B cell (primary cell): Measurements from ENCODE around the gene RIPK1. TPM values are rescaled to one million over a fixed set of nuclear protein-coding genes. Genes with fewer than 3 reads are reported as not detected.
"Not testable (repeated sequence)": the region's sequence is repeated elsewhere in the genome, so short reads cannot be mapped to it uniquely, and the experiment has no call there.

Experiments
- ATAC-seq: fragments of 200-7000 bp; cut with Tn5 transposase; one replicate; pipeline ENCODE4 v1.10.0; 2021; ENCODE audit warnings: low read depth, mild to moderate bottlenecking, moderate number of reproducible peaks, moderate library complexity
- CTCF ChIA-PET: fragments of 350-600 bp; sonication (Branson Sonifier 250); formaldehyde crosslinking; loops from one replicate; lab custom pipeline; 2021; ENCODE audit warnings: antibody characterized with exemption, inconsistent platforms; lab: Charles Lee
- POLR2A ChIA-PET: fragments of 350-600 bp; sonication (Branson Sonifier 250); formaldehyde crosslinking; loops from one replicate; lab custom pipeline; 2021; ENCODE audit warnings: antibody characterized with exemption; lab: Charles Lee
- DNase-seq: peaks from one replicate; pipeline ENCODE4 v3.0.0; 2013
- H2AFZ ChIP-seq: 2 replicates; pipeline ENCODE4 v1.6.1; 2012; ENCODE audit warnings: mild to moderate bottlenecking, low read depth, low read length; ENCODE audit not compliant: insufficient read depth, poor library complexity, severe bottlenecking
- H3K27ac ChIP-seq, 2 donors: 1 replicate in 1 of 2; 2 replicates in 1 of 2; pipeline ENCODE4 v1.5.1; 2012 to 2013; ENCODE audit warnings: low read length in 2 of 2, mild to moderate bottlenecking in 2 of 2, moderate library complexity in 1 of 2
- H3K27me3 ChIP-seq, 4 experiments: fragments of 200-600 bp in 1 of 4; sonication (generic) in 1 of 4; replicated peaks in 1 of 4; 1 replicate in 2 of 4; 2 replicates in 2 of 4; pipeline versions ENCODE4 v1.6.1 to v1.7.0; 2013 to 2016; ENCODE audit warnings: low read length in 3 of 4, mild to moderate bottlenecking in 2 of 4, mixed read lengths in 1 of 4, moderate library complexity in 1 of 4; ENCODE audit not compliant: insufficient read depth in 4 of 4, control insufficient read depth in 3 of 4; ENCODE audit errors: control extremely low read depth in 1 of 4
- H3K36me3 ChIP-seq, 2 experiments: replicated peaks in 1 of 2; 1 replicate in 1 of 2; 2 replicates in 1 of 2; pipeline versions ENCODE4 v1.6.1 to v1.7.1; 2013; ENCODE audit warnings: low read length in 1 of 2; ENCODE audit not compliant: insufficient read depth in 2 of 2, control insufficient read depth in 1 of 2; ENCODE audit errors: control extremely low read depth in 1 of 2, extremely low read depth in 1 of 2
- H3K4me1 ChIP-seq, 2 donors: fragments of 200-600 bp in 1 of 2; sonication (generic) in 1 of 2; 1 replicate in 1 of 2; 2 replicates in 1 of 2; pipeline versions ENCODE4 v1.5.1 to v1.6.1; 2013 to 2017; ENCODE audit warnings: low read length in 2 of 2; ENCODE audit not compliant: control insufficient read depth in 2 of 2, insufficient read depth in 2 of 2
- H3K4me2 ChIP-seq: replicated peaks from 2 replicates; pipeline ENCODE3; 2012; ENCODE audit warnings: mild to moderate bottlenecking, low read depth, low read length; ENCODE audit not compliant: poor library complexity, severe bottlenecking
- H3K4me3 ChIP-seq, 5 experiments: fragments of 200-600 bp in 1 of 5; sonication (generic) in 1 of 5; 1 replicate in 3 of 5; 2 replicates in 2 of 5; pipeline versions ENCODE4 v1.5.1 to v1.7.0; 2011 to 2016; ENCODE audit warnings: low read length in 4 of 5, mild to moderate bottlenecking in 4 of 5, low read depth in 2 of 5, control low read depth in 1 of 5, moderate library complexity in 1 of 5; ENCODE audit not compliant: insufficient read depth in 1 of 5; ENCODE audit errors: control extremely low read depth in 1 of 5, extremely low read depth in 1 of 5
- H3K79me2 ChIP-seq: fragments of 200-600 bp; sonication (generic); one replicate; pipeline ENCODE4 v1.6.0; 2016; ENCODE audit warnings: low read length; ENCODE audit not compliant: control insufficient read depth, insufficient read depth
- H3K9ac ChIP-seq: fragments of 200-600 bp; sonication (generic); 2 replicates; pipeline ENCODE4 v1.6.1; 2017; ENCODE audit warnings: mild to moderate bottlenecking, low read length, moderate library complexity
- H3K9me3 ChIP-seq, 3 donors: one replicate each; pipeline versions ENCODE4 v1.6.1 to v1.7.1; 2013; ENCODE audit warnings: low read length in 2 of 3; ENCODE audit not compliant: control insufficient read depth in 2 of 3, insufficient read depth in 1 of 3; ENCODE audit errors: control extremely low read depth in 1 of 3
- H4K20me1 ChIP-seq: 2 replicates; pipeline ENCODE4 v1.6.0; 2012; ENCODE audit warnings: mild to moderate bottlenecking, low read length; ENCODE audit not compliant: insufficient read depth, control insufficient read depth, poor library complexity, severe bottlenecking
- H3K27ac Mint-ChIP-seq: one replicate; pipeline ENCODE4 v1.8.0; 2021; ENCODE audit warnings: mixed read lengths
- H3K27me3 Mint-ChIP-seq: one replicate; pipeline ENCODE4 v1.8.0; 2021; ENCODE audit warnings: mixed read lengths
- H3K4me1 Mint-ChIP-seq: one replicate; pipeline ENCODE4 v1.8.0; 2021; ENCODE audit warnings: mixed read lengths
- H3K4me3 Mint-ChIP-seq: one replicate; pipeline ENCODE4 v1.8.0; 2021; ENCODE audit warnings: mixed read lengths
- H3K9me3 Mint-ChIP-seq: one replicate; pipeline ENCODE4 v1.8.0; 2022; ENCODE audit warnings: mixed read lengths; ENCODE audit not compliant: insufficient read depth
- WGBS: methylation state at CpG from one replicate; pipeline ENCODE4 v1.1.5; 2013; ENCODE audit warnings: missing lambda C conversion rate; ENCODE audit not compliant: insufficient coverage; 5-methylcytosine and 5-hydroxymethylcytosine counted together
- intact Hi-C: fragments of 100-400 bp; cut with micrococcal nuclease; formaldehyde crosslinking; loops from one replicate; pipeline ENCODE4 v1.10.0; 2022
- polyA plus RNA-seq: library from polyadenylated mRNA; depleted of rRNA; stranded (reverse); fragments of >200 nt; gene quantifications from 2 replicates; pipeline ENCODE4 v1.2.3, GENCODE V29; 2012
- total RNA-seq, 2 donors: library from RNA; stranded (reverse); fragments of 120-200 nt in 1 of 2; gene quantifications; 1 replicate in 1 of 2; 2 replicates in 1 of 2; pipeline versions ENCODE4 v1.2.3 to v1.2.4, GENCODE V29; 2013 to 2022
- TF ChIP-seq, protein P1 (sequence below): fragments of 200-600 bp; IDR thresholded peaks from one replicate; pipeline ENCODE4 v1.8.0; 2022; ENCODE audit warnings: antibody characterized with exemption, mild to moderate bottlenecking

RIPK1 gene
- total and polyA plus RNA-seq, 2 donors (not counting 1 experiment from before 2014, with no cell fraction given) = 7.3 to 26.2 TPM

DNA sequence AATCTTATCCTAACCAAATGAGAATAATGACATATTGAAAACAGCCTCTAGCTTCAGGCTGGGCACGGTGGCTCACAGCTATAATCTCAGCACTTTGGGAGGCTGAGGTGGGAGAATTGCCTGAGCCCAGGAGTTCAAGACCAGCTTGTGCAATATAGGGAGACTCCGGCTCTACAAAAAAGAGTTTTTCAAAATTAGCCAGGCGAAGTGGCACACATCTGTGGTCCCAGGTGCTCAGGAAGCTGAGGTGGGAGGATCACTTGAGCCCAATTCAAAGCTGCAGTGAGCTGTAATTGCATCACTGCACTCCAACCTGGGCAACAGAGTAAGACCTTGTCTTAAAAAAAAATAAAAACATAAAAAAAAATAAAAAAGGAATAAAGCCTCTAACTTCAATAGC is 84.4 kb downstream of the RIPK1 start:
- H3K4me1 ChIP-seq = peaks cover 4 to 10% of the 10 kb centered on the region in 2 donors
- H3K4me1 Mint-ChIP-seq = peaks cover 11% of the 10 kb centered on the region
- intact Hi-C loops = no loop called here
- ChIA-PET CTCF (interaction anchor here (0.6 to 1.3 kb wide), 3 partner anchors 10 to 28 kb away, joined by 3 to 4 read pairs (median 3); no protein-coding TSS in a partner anchor), POLR2A (no interaction called here)
- H3K36me3 ChIP-seq = peaks cover 0 to 4% of the 10 kb centered on the region in 2 experiments
- no peak overlapping the region for H3K27ac Mint-ChIP-seq
- no peaks in the 10 kb centered on the region for H3K9me3 Mint-ChIP-seq
- no peak overlapping the region for H3K9ac ChIP-seq
- H3K27ac ChIP-seq = no peak overlapping the region
- no peak overlapping the region for H2AFZ ChIP-seq
- H3K4me2 ChIP-seq = no peak overlapping the region
- no peak overlapping the region for H3K4me3 ChIP-seq
- no peak overlapping the region for H3K4me3 Mint-ChIP-seq
- TF ChIP-seq, protein P1, sequence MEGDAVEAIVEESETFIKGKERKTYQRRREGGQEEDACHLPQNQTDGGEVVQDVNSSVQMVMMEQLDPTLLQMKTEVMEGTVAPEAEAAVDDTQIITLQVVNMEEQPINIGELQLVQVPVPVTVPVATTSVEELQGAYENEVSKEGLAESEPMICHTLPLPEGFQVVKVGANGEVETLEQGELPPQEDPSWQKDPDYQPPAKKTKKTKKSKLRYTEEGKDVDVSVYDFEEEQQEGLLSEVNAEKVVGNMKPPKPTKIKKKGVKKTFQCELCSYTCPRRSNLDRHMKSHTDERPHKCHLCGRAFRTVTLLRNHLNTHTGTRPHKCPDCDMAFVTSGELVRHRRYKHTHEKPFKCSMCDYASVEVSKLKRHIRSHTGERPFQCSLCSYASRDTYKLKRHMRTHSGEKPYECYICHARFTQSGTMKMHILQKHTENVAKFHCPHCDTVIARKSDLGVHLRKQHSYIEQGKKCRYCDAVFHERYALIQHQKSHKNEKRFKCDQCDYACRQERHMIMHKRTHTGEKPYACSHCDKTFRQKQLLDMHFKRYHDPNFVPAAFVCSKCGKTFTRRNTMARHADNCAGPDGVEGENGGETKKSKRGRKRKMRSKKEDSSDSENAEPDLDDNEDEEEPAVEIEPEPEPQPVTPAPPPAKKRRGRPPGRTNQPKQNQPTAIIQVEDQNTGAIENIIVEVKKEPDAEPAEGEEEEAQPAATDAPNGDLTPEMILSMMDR = no peak
- 69% methylated on average over 2 of the region's 3 CpGs for WGBS
- H3K79me2 ChIP-seq = no peaks in the 10 kb centered on the region
- peaks cover 0 to 8% (median 0%) of the 10 kb centered on the region in 3 donors for H3K9me3 ChIP-seq
- H4K20me1 ChIP-seq = no peaks in the 10 kb centered on the region
- H3K27me3 Mint-ChIP-seq = peaks cover 7% of the 10 kb centered on the region
- ATAC-seq = no peak
- DNase-seq = no peak
- H3K27me3 ChIP-seq = peaks cover 0 to 3% (median 0%) of the 10 kb centered on the region in 4 experiments

DNA sequence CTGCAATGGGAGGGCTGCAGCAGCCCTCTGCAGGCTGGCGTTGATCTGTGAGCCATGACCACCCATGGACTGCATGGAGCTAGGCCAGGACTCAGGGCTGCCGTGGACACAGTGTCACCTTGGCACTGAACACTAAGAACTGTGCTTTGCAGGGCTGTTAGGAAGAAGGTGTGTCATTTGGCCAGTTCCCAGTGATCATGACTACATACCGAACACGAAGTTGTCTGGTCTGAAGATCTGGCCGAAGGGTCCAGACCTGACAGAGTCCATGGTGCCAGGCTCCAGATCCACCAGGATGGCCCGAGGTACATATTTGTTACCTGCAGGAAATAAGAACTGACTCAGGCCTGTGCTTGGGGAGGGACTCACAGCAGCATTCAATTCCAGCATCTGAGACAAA is 87.1 kb downstream of the RIPK1 start:
- H3K4me2 ChIP-seq, H3K79me2 ChIP-seq, ATAC-seq, H3K9ac ChIP-seq, H3K36me3 ChIP-seq, DNase-seq, H3K27ac ChIP-seq, H4K20me1 ChIP-seq, POLR2A ChIA-PET, H3K9me3 ChIP-seq, H3K27me3 ChIP-seq, H3K4me3 ChIP-seq, H3K9me3 Mint-ChIP-seq, H2AFZ ChIP-seq, H3K27me3 Mint-ChIP-seq, H3K27ac Mint-ChIP-seq: not testable (repeated sequence)
- CTCF ChIA-PET = interaction anchor here (0.6 kb wide), 1 partner anchor 44 kb away, joined by 3 read pairs; no protein-coding TSS in a partner anchor
- H3K4me1 ChIP-seq = peaks cover 8 to 18% of the 10 kb centered on the region in 2 donors
- 97% methylated on average over 5 of the region's 6 CpGs for whole genome bisulfite sequencing
- H3K4me3 Mint-ChIP-seq = peak overlapping the region; percentile 29
- H3K4me1 Mint-ChIP-seq = peaks cover 19% of the 10 kb centered on the region
- intact Hi-C loops = loop anchor here (5.0 kb wide), 1 partner anchor 592 kb away; no protein-coding TSS in a partner anchor

DNA sequence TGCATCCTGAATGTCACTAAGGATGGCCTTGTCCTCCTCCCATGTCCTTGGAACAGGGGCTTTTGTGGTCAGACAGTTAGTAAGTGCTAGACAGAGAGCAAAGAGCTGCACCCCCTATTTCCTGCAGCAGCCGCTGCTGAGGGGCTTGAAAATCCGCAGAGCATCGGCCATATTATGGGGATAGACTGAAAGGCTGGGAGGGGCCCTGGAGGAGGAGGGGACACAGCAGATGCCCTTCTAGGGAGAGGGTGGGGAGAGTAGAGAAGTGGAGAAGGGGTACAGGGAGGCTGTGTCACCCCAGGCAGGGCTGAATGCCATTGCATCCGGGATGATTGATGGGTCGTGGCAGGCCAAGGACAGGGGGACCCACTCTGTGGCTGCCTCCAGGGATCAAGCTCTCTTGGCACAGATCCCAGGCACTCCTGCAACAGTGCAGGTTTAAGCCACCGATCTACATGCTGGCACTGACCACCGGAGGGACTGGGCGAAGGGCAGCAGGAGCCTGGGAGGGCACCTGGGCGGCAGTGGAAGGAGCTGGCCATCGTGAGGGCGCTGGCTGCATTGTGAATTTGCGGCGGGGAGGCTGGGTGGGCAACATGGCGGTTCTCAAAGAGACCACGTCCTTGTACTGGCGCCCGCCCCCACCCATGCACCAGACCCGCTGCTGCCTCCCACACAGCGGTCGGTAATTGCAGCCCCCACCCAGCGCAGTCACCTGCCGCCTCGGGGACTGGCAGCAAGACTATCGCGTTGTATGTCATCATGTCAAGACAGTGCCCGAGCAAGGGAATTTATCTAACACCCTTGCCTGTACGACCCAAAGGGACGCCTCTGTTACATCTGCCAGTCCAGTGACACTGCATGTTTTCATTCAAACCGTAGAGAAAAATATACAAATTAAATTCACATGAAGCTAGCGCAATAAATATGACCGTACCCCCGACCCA is 88.2 kb downstream of the RIPK1 start:
- CTCF ChIA-PET = interaction anchor here (0.6 to 1.9 kb wide), 10 partner anchors 9 to 167 kb away, joined by 3 to 8 read pairs (median 4); no protein-coding TSS in a partner anchor
- Histone ChIP-seq H3K9ac (peak overlapping the region; percentile 87), H3K4me2 (peak overlapping the region; percentile 100), H3K4me3 (peak overlapping the region; percentile 40 to 93 (median 65)), H2AFZ (peak overlapping the region; percentile 89), H3K4me1 (peaks cover 8 to 18% of the 10 kb centered on the region in 2 donors), H3K27ac (peak overlapping the region in 1 of 2 donors; percentile 67)
- H3K9me3 ChIP-seq, H3K36me3 ChIP-seq, DNase-seq, H3K27me3 ChIP-seq, POLR2A ChIA-PET, H3K79me2 ChIP-seq, H4K20me1 ChIP-seq, H3K27me3 Mint-ChIP-seq, H3K9me3 Mint-ChIP-seq: not testable (repeated sequence)
- Mint-ChIP-seq H3K27ac (peak overlapping the region; percentile 60), H3K4me3 (peak overlapping the region; percentile 84), H3K4me1 (peaks cover 20% of the 10 kb centered on the region)
- 8% methylated on average over 24 of the region's 32 CpGs for WGBS
- peak; percentile 10 for ATAC-seq
- intact Hi-C loops = loop anchor here (1.0 to 5.0 kb wide), 4 partner anchors 38 to 591 kb away; partner anchors contain the start of gene BPHL
